Activated CD8-positive, alpha-beta memory T cell treated with anti-CD3 and anti-CD28 coated beads for 24 hours (primary cell): ENCODE results near the gene MC1R.
"Not testable (repeated sequence)": the region's sequence is repeated elsewhere in the genome, so short reads cannot be mapped to it uniquely, and the experiment has no call there.

Experiments
- DNase-seq: peaks from one replicate; pipeline ENCODE4 v3.0.0-alpha.2; 2020

The MC1R gene

DNA sequence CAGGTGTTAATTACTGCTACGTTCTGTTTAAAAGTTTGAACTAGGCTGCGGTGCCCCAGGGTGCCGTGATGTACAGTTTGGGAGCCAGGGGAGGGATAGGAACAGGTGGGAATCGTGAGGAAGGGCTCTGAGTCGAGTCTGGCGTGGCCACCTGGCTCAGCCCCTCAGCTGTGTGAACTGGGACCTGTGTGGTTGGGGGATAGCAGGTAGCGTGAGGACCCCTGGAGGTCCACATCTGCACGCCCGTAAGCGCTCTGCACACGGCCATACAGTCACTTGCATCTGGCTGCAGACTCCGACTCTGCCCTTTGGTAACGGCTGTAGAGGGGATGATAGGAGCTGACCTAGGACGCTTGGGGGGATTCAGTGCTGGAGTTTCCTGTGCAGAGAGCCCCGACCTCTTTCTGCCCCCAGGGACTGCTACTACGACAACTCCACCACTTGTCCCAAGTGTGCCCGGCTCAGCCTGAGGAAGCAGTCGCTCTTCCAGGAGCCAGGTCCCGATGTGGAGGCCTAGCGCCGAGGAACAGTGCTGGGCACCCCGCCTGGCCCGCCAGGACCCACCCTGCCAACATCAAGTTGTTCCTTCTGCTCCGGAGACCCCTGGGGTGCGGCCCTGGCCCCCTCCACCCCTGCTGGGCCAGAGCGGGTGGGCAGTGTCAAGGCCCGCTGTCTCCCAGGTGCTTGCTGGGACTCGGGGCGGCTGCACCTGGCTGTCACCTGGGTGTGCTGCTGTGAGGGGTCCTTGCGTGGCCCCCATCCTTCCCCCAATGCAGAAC lies 47.0 kb downstream of the MC1R start:
- no peak for DNase-seq

DNA sequence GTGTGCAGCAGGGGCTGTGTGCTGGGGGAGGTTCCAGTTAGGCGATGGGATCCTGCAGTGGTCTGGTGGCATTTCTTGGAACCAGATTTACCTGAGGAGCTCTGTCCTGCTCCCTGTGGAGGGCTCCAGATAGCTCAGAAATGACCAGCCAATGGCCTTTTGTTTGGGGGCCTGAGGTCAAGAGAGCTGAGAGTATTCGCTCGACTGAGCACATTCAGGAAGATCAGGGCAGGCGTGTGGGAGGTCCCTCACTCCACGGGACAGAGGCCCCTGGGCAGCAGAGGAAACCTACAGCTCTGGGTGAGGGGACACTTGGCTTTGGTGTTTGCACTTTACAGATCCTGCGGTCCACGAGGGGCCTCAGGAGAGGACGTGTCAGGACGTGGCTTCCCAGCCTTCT lies 48.1 kb downstream of the MC1R start:
- no peak for DNase-seq

DNA sequence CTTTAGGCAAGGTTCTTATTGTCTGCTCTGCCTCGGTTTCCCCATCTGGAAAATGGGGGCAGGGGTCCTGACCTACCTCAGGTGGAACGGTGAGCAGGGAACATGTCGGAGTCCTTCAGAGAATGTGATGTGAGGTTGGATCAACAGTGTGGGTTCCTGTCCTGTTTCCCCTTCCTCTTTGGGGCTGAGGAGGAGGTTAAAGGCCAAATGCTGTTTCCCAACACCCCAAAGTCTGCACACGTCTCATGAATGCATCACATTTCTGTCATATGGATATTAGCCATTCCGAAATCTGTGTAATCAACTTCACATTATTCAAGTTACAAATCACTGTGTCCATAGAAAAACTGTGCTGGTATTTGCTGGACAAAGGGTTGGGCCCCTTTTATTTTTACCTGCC lies 48.8 kb downstream of the MC1R start:
- not testable (repeated sequence) for DNase-seq

DNA sequence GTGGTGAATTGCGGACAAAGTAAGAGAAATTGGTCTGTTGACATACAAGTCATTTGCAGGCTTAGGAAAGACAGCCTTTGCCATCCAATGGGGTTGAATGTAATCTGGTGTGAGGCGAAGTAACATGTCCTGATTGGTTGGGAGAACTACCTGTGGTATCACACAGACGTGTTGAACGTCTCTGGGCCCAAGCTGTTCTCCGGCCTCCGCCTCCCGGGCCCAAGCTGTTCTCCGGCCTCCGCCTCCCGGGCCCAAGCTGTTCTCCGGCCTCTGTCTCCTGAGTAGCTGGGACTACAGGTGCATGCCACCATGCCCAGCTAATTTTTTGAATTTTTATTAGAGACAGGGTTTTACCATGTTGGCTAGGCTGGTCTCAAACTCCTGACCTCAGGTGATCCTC lies 49.4 kb downstream of the MC1R start:
- DNase-seq: not testable (repeated sequence)

DNA sequence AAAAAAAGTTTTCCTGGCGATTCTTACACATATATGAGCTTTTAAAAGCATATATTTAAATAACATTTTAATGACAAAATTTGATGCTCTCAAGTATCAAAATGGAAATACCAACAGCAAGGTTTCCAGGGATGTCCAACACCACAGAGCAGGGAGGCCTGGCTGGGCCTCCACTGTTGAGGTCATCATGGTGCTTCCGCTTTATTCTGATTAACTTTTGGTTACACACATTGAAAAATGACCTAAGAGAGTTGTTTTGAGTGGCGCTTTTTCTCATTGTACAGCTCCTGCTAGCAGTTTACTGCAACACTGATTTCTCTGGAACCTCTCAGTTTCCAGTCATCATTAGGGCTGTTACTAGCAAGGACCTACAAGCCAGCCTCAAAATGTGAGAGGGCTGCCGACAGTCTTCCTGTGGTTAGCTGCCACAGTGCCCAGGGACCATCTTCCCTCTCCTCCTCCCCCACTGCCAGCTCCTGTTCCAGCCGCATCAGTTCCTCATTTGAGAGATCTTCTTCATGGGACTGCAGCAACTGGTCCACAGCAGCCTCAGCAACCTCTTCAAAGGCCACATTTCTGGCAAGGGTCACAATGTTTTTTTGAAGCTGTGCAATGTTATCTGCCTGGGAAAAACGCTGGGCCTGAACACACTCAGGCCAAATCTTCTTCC lies 51.2 kb downstream of the MC1R start:
- no peak for DNase-seq
